T-cell (primary cell): ENCODE data around the gene MXRA8. TPM values are rescaled to one million over a fixed set of nuclear protein-coding genes. Genes with fewer than 3 reads are reported as not detected.

Experiments
- ATAC-seq, 4 experiments: fragments of 200-7000 bp in 3 of 4; fragments of 150-1000 bp in 1 of 4; cut with Tn5 transposase; replicated peaks in 1 of 4; 1 replicate in 3 of 4; 2 replicates in 1 of 4; pipeline ENCODE4 v1.10.0; 2021; ENCODE audit warnings: moderate library complexity in 3 of 4, mild to moderate bottlenecking in 2 of 4, moderate number of reproducible peaks in 1 of 4
- CTCF ChIA-PET, 2 donors: fragments of 300-600 bp; sonication (Branson Sonifier 250); formaldehyde crosslinking; loops; one replicate each; lab custom pipeline; 2022; ENCODE audit warnings: antibody characterized with exemption in 2 of 2; lab: Charles Lee
- POLR2A ChIA-PET, 2 donors: fragments of 300-600 bp; sonication (Branson Sonifier 250); formaldehyde crosslinking; loops; one replicate each; lab custom pipeline; 2022; ENCODE audit warnings: antibody characterized with exemption in 2 of 2; lab: Charles Lee
- DNase-seq, 35 experiments: peaks; one replicate each; pipeline versions ENCODE4 v3.0.0 to v3.0.0-alpha.2; 2013 to 2023
- H3K27ac ChIP-seq: one replicate; pipeline ENCODE4 v1.5.1; 2013; ENCODE audit warnings: low read length
- H3K27me3 ChIP-seq, 2 experiments: replicated peaks in 1 of 2; 1 replicate in 1 of 2; 2 replicates in 1 of 2; pipeline versions ENCODE4 v1.6.1 to v1.7.0; 2013; ENCODE audit warnings: low read length in 1 of 2, mixed read lengths in 1 of 2; ENCODE audit not compliant: control insufficient read depth in 2 of 2, insufficient read depth in 2 of 2; ENCODE audit errors: extremely low read depth in 1 of 2
- H3K36me3 ChIP-seq, 2 donors: 1 replicate in 1 of 2; 2 replicates in 1 of 2; pipeline versions ENCODE4 v1.6.1 to v1.7.0; 2013; ENCODE audit warnings: low read length in 1 of 2; ENCODE audit not compliant: control insufficient read depth in 2 of 2, insufficient read depth in 1 of 2; ENCODE audit errors: extremely low read depth in 1 of 2
- H3K4me1 ChIP-seq, 2 experiments: 1 replicate in 1 of 2; 2 replicates in 1 of 2; pipeline versions ENCODE4 v1.6.1 to v1.7.0; 2013; ENCODE audit warnings: low read length in 2 of 2, mixed read lengths in 1 of 2; ENCODE audit not compliant: insufficient read depth in 2 of 2, control insufficient read depth in 1 of 2; ENCODE audit errors: extremely low read depth in 1 of 2
- H3K4me3 ChIP-seq, 2 donors: 1 replicate in 1 of 2; 2 replicates in 1 of 2; pipeline versions ENCODE4 v1.5.1 to v1.7.0; 2013; ENCODE audit warnings: mild to moderate bottlenecking in 2 of 2, low read length in 1 of 2, moderate library complexity in 1 of 2; ENCODE audit not compliant: control insufficient read depth in 1 of 2; ENCODE audit errors: extremely low read depth in 1 of 2
- H3K9me3 ChIP-seq: 2 replicates; pipeline ENCODE4 v1.7.0; 2013
- H3K27ac Mint-ChIP-seq, 2 donors: one replicate each; pipeline ENCODE4 v1.8.0; 2020 to 2021; ENCODE audit warnings: mild to moderate bottlenecking in 2 of 2, mixed read lengths in 2 of 2
- H3K27me3 Mint-ChIP-seq, 2 donors: one replicate each; pipeline ENCODE4 v1.8.0; 2021 to 2022; ENCODE audit warnings: mixed read lengths in 2 of 2
- H3K36me3 Mint-ChIP-seq: one replicate; pipeline ENCODE4 v1.8.0; 2021; ENCODE audit warnings: mixed read lengths
- H3K4me1 Mint-ChIP-seq, 3 donors: one replicate each; pipeline ENCODE4 v1.8.0; 2020 to 2022; ENCODE audit warnings: mixed read lengths in 3 of 3, mild to moderate bottlenecking in 1 of 3
- H3K4me3 Mint-ChIP-seq, 3 donors: one replicate each; pipeline ENCODE4 v1.8.0; 2020 to 2022; ENCODE audit warnings: mild to moderate bottlenecking in 3 of 3, mixed read lengths in 3 of 3, moderate library complexity in 3 of 3
- H3K9me3 Mint-ChIP-seq, 3 donors: one replicate each; pipeline ENCODE4 v1.8.0; 2020 to 2022; ENCODE audit warnings: mixed read lengths in 3 of 3
- WGBS: methylation state at CpG from one replicate; pipeline ENCODE4 v1.1.5; 2013; ENCODE audit warnings: missing lambda C conversion rate; ENCODE audit not compliant: insufficient coverage; 5-methylcytosine and 5-hydroxymethylcytosine counted together
- total RNA-seq, 35 experiments: library from RNA in 6 of 35; stranded (reverse) in 6 of 35; fragments of 120-200 nt in 1 of 35; gene quantifications; one replicate each; pipeline versions ENCODE4 v1.2.1 to v1.2.4 and lab custom pipeline; 2013 to 2026

MXRA8 gene
- total RNA-seq, 5 donors from 2014 or later (not counting 1 experiment from before 2014, with no cell fraction given) = 0.99 to 6.8 (median 1.9) TPM

GRCh38 chr1:1345384-1345783 is 13.0 kb downstream of the MXRA8 start:
- H3K27ac ChIP-seq = no peak overlapping the region
- H3K4me3 Mint-ChIP-seq = no peak overlapping the region
- H3K9me3 Mint-ChIP-seq = no peaks in the 10 kb centered on the region
- 92% methylated on average over 13 of the region's 16 CpGs for WGBS
- no peaks in the 10 kb centered on the region for H3K9me3 ChIP-seq
- ChIA-PET POLR2A (no interaction called here), CTCF (no interaction called here)
- H3K27me3 Mint-ChIP-seq = no peaks in the 10 kb centered on the region
- H3K27ac Mint-ChIP-seq = no peak overlapping the region
- peaks cover 0 to 8% of the 10 kb centered on the region in 2 donors for H3K36me3 ChIP-seq
- H3K4me1 ChIP-seq = peaks cover 2 to 44% of the 10 kb centered on the region in 2 experiments
- peaks cover 7% of the 10 kb centered on the region for H3K36me3 Mint-ChIP-seq
- H3K4me3 ChIP-seq = no peak overlapping the region
- no peak for DNase-seq
- ATAC-seq = no peak
- no peaks in the 10 kb centered on the region for H3K27me3 ChIP-seq
- peaks cover 17 to 23% (median 20%) of the 10 kb centered on the region in 3 donors for H3K4me1 Mint-ChIP-seq

GRCh38 chr1:1344655-1345361 is 13.5 kb downstream of the MXRA8 start:
- CTCF ChIA-PET = no interaction called here
- peaks cover 2 to 44% of the 10 kb centered on the region in 2 experiments for H3K4me1 ChIP-seq
- no peaks in the 10 kb centered on the region for H3K27me3 ChIP-seq
- WGBS = 75% methylated on average over 15 of the region's 15 CpGs
- H3K4me1 Mint-ChIP-seq = peaks cover 17 to 23% (median 20%) of the 10 kb centered on the region in 3 donors
- H3K4me3 ChIP-seq = no peak overlapping the region
- DNase-seq = no peak
- H3K4me3 Mint-ChIP-seq = no peak overlapping the region
- no peaks in the 10 kb centered on the region for H3K27me3 Mint-ChIP-seq
- peaks cover 0 to 8% of the 10 kb centered on the region in 2 donors for H3K36me3 ChIP-seq
- H3K9me3 ChIP-seq = no peaks in the 10 kb centered on the region
- no peak overlapping the region for H3K27ac ChIP-seq
- no peaks in the 10 kb centered on the region for H3K9me3 Mint-ChIP-seq
- H3K27ac Mint-ChIP-seq = no peak overlapping the region
- peaks cover 9% of the 10 kb centered on the region for H3K36me3 Mint-ChIP-seq
- ATAC-seq = no peak
- POLR2A ChIA-PET = no interaction called here

GRCh38 chr1:1343811-1344421 is 14.4 kb downstream of the MXRA8 start:
- Histone ChIP-seq H3K4me1 (peaks cover 2 to 44% of the 10 kb centered on the region in 2 experiments), H3K4me3 (no peak overlapping the region), H3K27ac (no peak overlapping the region), H3K36me3 (peaks cover 4 to 8% of the 10 kb centered on the region in 2 donors), H3K27me3 (no peaks in the 10 kb centered on the region), H3K9me3 (no peaks in the 10 kb centered on the region)
- ChIA-PET CTCF (no interaction called here), POLR2A (no interaction called here)
- H3K4me1 Mint-ChIP-seq = peaks cover 17 to 23% (median 20%) of the 10 kb centered on the region in 3 donors
- H3K36me3 Mint-ChIP-seq = peaks cover 10% of the 10 kb centered on the region
- H3K27me3 Mint-ChIP-seq = no peaks in the 10 kb centered on the region
- H3K27ac Mint-ChIP-seq = no peak overlapping the region
- DNase-seq (no peak), ATAC-seq (no peak)
- WGBS = 92% methylated on average over 23 of the region's 24 CpGs
- H3K4me3 Mint-ChIP-seq = no peak overlapping the region
- H3K9me3 Mint-ChIP-seq = no peaks in the 10 kb centered on the region

- no peak for DNase-seq
- Mint-ChIP-seq H3K4me1 (peaks cover 12 to 18% (median 15%) of the 10 kb centered on the region in 3 donors), H3K36me3 (peaks cover 10% of the 10 kb centered on the region), H3K4me3 (no peak overlapping the region), H3K27me3 (no peaks in the 10 kb centered on the region), H3K27ac (no peak overlapping the region), H3K9me3 (no peaks in the 10 kb centered on the region)
- Histone ChIP-seq H3K27me3 (no peaks in the 10 kb centered on the region), H3K9me3 (no peaks in the 10 kb centered on the region), H3K27ac (no peak overlapping the region), H3K4me3 (no peak overlapping the region), H3K36me3 (peaks cover 8% of the 10 kb centered on the region in 2 donors), H3K4me1 (peaks cover 2 to 35% of the 10 kb centered on the region in 2 experiments)
- POLR2A ChIA-PET = no interaction called here
- WGBS = 88% methylated on average over 11 of the region's 18 CpGs
- CTCF ChIA-PET = no interaction called here
- ATAC-seq = no peak
These were observed 15.7 kb downstream of the MXRA8 start for GRCh38 chr1:1342584-1343115.

- H3K27me3 ChIP-seq = no peaks in the 10 kb centered on the region
- Mint-ChIP-seq H3K36me3 (peaks cover 10% of the 10 kb centered on the region), H3K27ac (no peak overlapping the region), H3K27me3 (no peaks in the 10 kb centered on the region), H3K4me1 (peaks cover 7 to 12% (median 10%) of the 10 kb centered on the region in 3 donors), H3K4me3 (no peak overlapping the region), H3K9me3 (no peaks in the 10 kb centered on the region)
- peaks cover 0 to 30% of the 10 kb centered on the region in 2 experiments for H3K4me1 ChIP-seq
- ChIA-PET CTCF (no interaction called here), POLR2A (no interaction called here)
- DNase-seq (no peak), ATAC-seq (no peak)
- peaks cover 8% of the 10 kb centered on the region in 2 donors for H3K36me3 ChIP-seq
- no peak overlapping the region for H3K27ac ChIP-seq
- H3K9me3 ChIP-seq = no peaks in the 10 kb centered on the region
- WGBS = 98% methylated on average over 28 of the region's 28 CpGs
- no peak overlapping the region for H3K4me3 ChIP-seq
These were observed 16.2 kb downstream of the MXRA8 start for GRCh38 chr1:1342061-1342562.

- peaks cover 0 to 25% of the 10 kb centered on the region in 2 experiments for H3K4me1 ChIP-seq
- ChIA-PET POLR2A (no interaction called here), CTCF (no interaction called here)
- no peak overlapping the region for H3K4me3 ChIP-seq
- Mint-ChIP-seq H3K4me1 (peaks cover 2 to 7% (median 5%) of the 10 kb centered on the region in 3 donors), H3K27ac (no peak overlapping the region), H3K4me3 (no peak overlapping the region), H3K27me3 (no peaks in the 10 kb centered on the region), H3K9me3 (no peaks in the 10 kb centered on the region), H3K36me3 (peaks cover 10% of the 10 kb centered on the region)
- H3K36me3 ChIP-seq = peaks cover 8% of the 10 kb centered on the region in 2 donors
- no peaks in the 10 kb centered on the region for H3K9me3 ChIP-seq
- no peak for ATAC-seq
- no peak overlapping the region for H3K27ac ChIP-seq
- 92% methylated on average over 16 of the region's 17 CpGs for WGBS
- no peak for DNase-seq
- no peaks in the 10 kb centered on the region for H3K27me3 ChIP-seq
These were observed 16.8 kb downstream of the MXRA8 start for GRCh38 chr1:1341549-1342021.
